HG03135 (cell line): Measurements from ENCODE around the gene FAM43A.

Experiments used
- ATAC-seq: cut with Tn5 transposase; IDR thresholded peaks from one replicate; pipeline ENCODE4 v1.9.1; 2021; ENCODE audit warnings: mild to moderate bottlenecking, moderate library complexity; ENCODE audit not compliant: unreplicated experiment

The FAM43A gene

GRCh38 chr3:194675081-194675640 is 10.5 kb upstream of the FAM43A start:
- ATAC-seq: no peak

- no peak for ATAC-seq
These were observed 10.0 kb upstream of the FAM43A start for GRCh38 chr3:194675680-194676079.

- no peak for ATAC-seq
These were observed 9.2 kb upstream of the FAM43A start for GRCh38 chr3:194676471-194676870.

- no peak for ATAC-seq
These were observed 4.6 kb upstream of the FAM43A start for GRCh38 chr3:194680888-194681615.

GRCh38 chr3:194682189-194682693 is 3.4 kb upstream of the FAM43A start:
- ATAC-seq: no peak

- peak; percentile 63 for ATAC-seq
These were observed 2.9 kb upstream of the FAM43A start for GRCh38 chr3:194682694-194683310.

GRCh38 chr3:194683380-194683779 is 2.3 kb upstream of the FAM43A start:
- no peak for ATAC-seq

- ATAC-seq: no peak
These were observed 492 bp upstream of the FAM43A start for GRCh38 chr3:194685065-194685717.

- no peak for ATAC-seq
These were observed 732 bp downstream of the FAM43A start for GRCh38 chr3:194686414-194686815.

GRCh38 chr3:194686816-194687637 is 1.3 kb downstream of the FAM43A start:
- ATAC-seq: no peak

- peak; percentile 38 for ATAC-seq
These were observed 2.0 kb downstream of the FAM43A start for GRCh38 chr3:194687638-194688199.

- peak; percentile 29 for ATAC-seq
These were observed 2.6 kb downstream of the FAM43A start for GRCh38 chr3:194688200-194688740.

GRCh38 chr3:194688946-194689345 is 3.3 kb downstream of the FAM43A start:
- no peak for ATAC-seq

- ATAC-seq: no peak
These were observed 3.8 kb downstream of the FAM43A start for GRCh38 chr3:194689493-194689944.

GRCh38 chr3:194690501-194691372 is 5.1 kb downstream of the FAM43A start:
- ATAC-seq: no peak

- ATAC-seq: peak; percentile 63
These were observed 6.0 kb downstream of the FAM43A start for GRCh38 chr3:194691481-194692283.

- no peak for ATAC-seq
These were observed 11.0 kb downstream of the FAM43A start for GRCh38 chr3:194696702-194697101.

- no peak for ATAC-seq
These were observed 16.9 kb downstream of the FAM43A start for GRCh38 chr3:194702545-194702944.
